BLaER1 treated with 17β-estradiol and CSF1 and Interleukin-3, amounts not matched to agents 10 nM and 100 nM (cell line): Measurements from ENCODE around the gene SLC25A34.

ENCODE experiments used
- H3K27ac ChIP-seq, 11 experiments: shearing (Covaris generic); formaldehyde crosslinking; 2 replicates each; pipeline ENCODE4 v1.8.1; 2022
- H3K27me3 ChIP-seq, 11 experiments: shearing (Covaris generic); formaldehyde crosslinking; 2 replicates each; pipeline ENCODE4 v1.8.1; 2022
- H3K36me3 ChIP-seq, 11 experiments: shearing (Covaris generic); formaldehyde crosslinking; 2 replicates each; pipeline ENCODE4 v1.8.1; 2022
- H3K4me1 ChIP-seq, 10 experiments: shearing (Covaris generic); formaldehyde crosslinking; 2 replicates each; pipeline ENCODE4 v1.8.1; 2022
- H3K4me2 ChIP-seq, 11 experiments: shearing (Covaris generic); formaldehyde crosslinking; 2 replicates each; pipeline ENCODE4 v1.8.1; 2022
- H3K4me3 ChIP-seq, 10 experiments: shearing (Covaris generic); formaldehyde crosslinking; 2 replicates each; pipeline ENCODE4 v1.8.1; 2022
- H3K9ac ChIP-seq, 11 experiments: shearing (Covaris generic); formaldehyde crosslinking; 2 replicates each; pipeline ENCODE4 v1.8.1; 2022
- H3K9me3 ChIP-seq, 11 experiments: shearing (Covaris generic); formaldehyde crosslinking; replicated peaks in 1 of 11; 2 replicates each; pipeline ENCODE4 v1.8.1; 2022
- H4K20me1 ChIP-seq, 11 experiments: shearing (Covaris generic); formaldehyde crosslinking; 2 replicates each; pipeline ENCODE4 v1.8.1; 2022
- Cebpa-rat ChIP-seq, 11 experiments: shearing (Covaris generic); IDR thresholded peaks; 2 replicates each; pipeline ENCODE4 v1.8.1; 2022

Gene SLC25A34

GRCh38 chr1:15720861-15721260, 15.2 kb upstream of the SLC25A34 start:
- H3K36me3 ChIP-seq, result peaks cover 91 to 99% (median 96%) of the 10 kb centered on the region in 11 experiments
- H3K27me3 ChIP-seq, result no peaks in the 10 kb centered on the region

GRCh38 chr1:15722411-15722810, 13.6 kb upstream of the SLC25A34 start:
- Histone ChIP-seq H3K36me3 (peaks cover 91 to 99% (median 96%) of the 10 kb centered on the region in 11 experiments), H3K27ac (no peak overlapping the region), H3K9me3 (no peaks in the 10 kb centered on the region), H3K27me3 (no peaks in the 10 kb centered on the region), H3K4me1 (peaks cover 0 to 4% (median 0%) of the 10 kb centered on the region in 10 experiments; a peak in 5 of 20 replicates), H3K9ac (no peak overlapping the region), H3K4me2 (no peak overlapping the region), H4K20me1 (peaks cover 0 to 93% (median 43%) of the 10 kb centered on the region in 11 experiments; a peak in 15 of 22 replicates), H3K4me3 (no peak overlapping the region)
- no peak for TF ChIP-seq Cebpa-rat (IDR thresholded peaks at IDR 0.05)

More at GRCh38 chr1:15720861-15721260, 15.2 kb upstream of the SLC25A34 start:
- no peak overlapping the region for H3K9ac ChIP-seq
- H3K4me1 ChIP-seq, result no peaks in the 10 kb centered on the region
- TF ChIP-seq Cebpa-rat (IDR thresholded peaks at IDR 0.05), result no peak
- no peak overlapping the region for H3K4me2 ChIP-seq
- H3K27ac ChIP-seq, result no peak overlapping the region
- H4K20me1 ChIP-seq, result peaks cover 6 to 93% (median 52%) of the 10 kb centered on the region in 11 experiments; a peak in 21 of 22 replicates
- H3K4me3 ChIP-seq, result no peak overlapping the region
- H3K9me3 ChIP-seq, result no peaks in the 10 kb centered on the region

- H4K20me1 ChIP-seq, result peaks cover under 1 to 93% (median 43%) of the 10 kb centered on the region in 11 experiments; a peak in 19 of 22 replicates
- peaks cover 0 to 10% (median 2%) of the 10 kb centered on the region in 10 experiments; a peak in 10 of 20 replicates for H3K4me1 ChIP-seq
- no peak overlapping the region for H3K9ac ChIP-seq
- TF ChIP-seq Cebpa-rat (IDR thresholded peaks at IDR 0.05), result no peak
- peaks cover 91 to 99% (median 96%) of the 10 kb centered on the region in 11 experiments for H3K36me3 ChIP-seq
- no peaks in the 10 kb centered on the region for H3K27me3 ChIP-seq
- no peaks in the 10 kb centered on the region for H3K9me3 ChIP-seq
- H3K27ac ChIP-seq, result no peak overlapping the region
- no peak overlapping the region for H3K4me2 ChIP-seq
- H3K4me3 ChIP-seq, result no peak overlapping the region
Observed at GRCh38 chr1:15722836-15723532, 13.1 kb upstream of the SLC25A34 start.

GRCh38 chr1:15723631-15724246, 12.3 kb upstream of the SLC25A34 start:
- H4K20me1 ChIP-seq, result peaks cover 8 to 95% (median 47%) of the 10 kb centered on the region in 11 experiments; a peak in 19 of 22 replicates
- H3K27me3 ChIP-seq, result no peaks in the 10 kb centered on the region
- H3K27ac ChIP-seq, result no peak overlapping the region
- H3K36me3 ChIP-seq, result peaks cover 93 to 100% (median 98%) of the 10 kb centered on the region in 11 experiments
- no peak overlapping the region for H3K4me3 ChIP-seq
- H3K9ac ChIP-seq, result no peak overlapping the region
- H3K4me2 ChIP-seq, result no peak overlapping the region
- H3K9me3 ChIP-seq, result no peaks in the 10 kb centered on the region
- H3K4me1 ChIP-seq, result peaks cover 0 to 17% (median 8%) of the 10 kb centered on the region in 10 experiments; a peak in 12 of 20 replicates
- TF ChIP-seq Cebpa-rat (IDR thresholded peaks at IDR 0.05), result no peak

GRCh38 chr1:15724949-15725880, 10.8 kb upstream of the SLC25A34 start:
- Histone ChIP-seq H3K4me1 (peaks cover 0 to 21% (median 9%) of the 10 kb centered on the region in 10 experiments; a peak in 12 of 20 replicates), H3K4me3 (no peak overlapping the region), H3K36me3 (peaks cover 88 to 99% (median 95%) of the 10 kb centered on the region in 11 experiments), H3K9ac (no peak overlapping the region), H3K4me2 (no peak overlapping the region), H4K20me1 (peaks cover 11 to 89% (median 39%) of the 10 kb centered on the region in 11 experiments; a peak in 19 of 22 replicates), H3K9me3 (no peaks in the 10 kb centered on the region), H3K27ac (no peak overlapping the region), H3K27me3 (no peaks in the 10 kb centered on the region)
- no peak for TF ChIP-seq Cebpa-rat (IDR thresholded peaks at IDR 0.05)

- Histone ChIP-seq H3K36me3 (peaks cover 88 to 99% (median 96%) of the 10 kb centered on the region in 11 experiments), H3K4me1 (peaks cover 0 to 21% (median 9%) of the 10 kb centered on the region in 10 experiments; a peak in 12 of 20 replicates), H3K9ac (no peak overlapping the region), H4K20me1 (peaks cover 11 to 90% (median 40%) of the 10 kb centered on the region in 11 experiments; a peak in 19 of 22 replicates), H3K27ac (no peak overlapping the region), H3K27me3 (no peaks in the 10 kb centered on the region), H3K4me2 (no peak overlapping the region), H3K9me3 (no peaks in the 10 kb centered on the region), H3K4me3 (no peak overlapping the region)
- no peak for TF ChIP-seq Cebpa-rat (IDR thresholded peaks at IDR 0.05)
Observed at GRCh38 chr1:15726508-15726907, 9.6 kb upstream of the SLC25A34 start.

- Histone ChIP-seq H3K4me3 (no peak overlapping the region), H3K4me1 (peaks cover 0 to 21% (median 9%) of the 10 kb centered on the region in 10 experiments; a peak in 12 of 20 replicates), H3K4me2 (no peak overlapping the region), H3K9me3 (no peaks in the 10 kb centered on the region), H4K20me1 (peaks cover 11 to 90% (median 45%) of the 10 kb centered on the region in 11 experiments; a peak in 19 of 22 replicates), H3K27me3 (no peaks in the 10 kb centered on the region), H3K36me3 (peaks cover 88 to 99% (median 96%) of the 10 kb centered on the region in 11 experiments), H3K27ac (no peak overlapping the region), H3K9ac (no peak overlapping the region)
- no peak for TF ChIP-seq Cebpa-rat (IDR thresholded peaks at IDR 0.05)
Observed at GRCh38 chr1:15727021-15727420, 9.0 kb upstream of the SLC25A34 start.

GRCh38 chr1:15727424-15727823, 8.6 kb upstream of the SLC25A34 start:
- H4K20me1 ChIP-seq, result peaks cover 11 to 90% (median 49%) of the 10 kb centered on the region in 11 experiments; a peak in 19 of 22 replicates
- no peak overlapping the region for H3K27ac ChIP-seq
- H3K36me3 ChIP-seq, result peaks cover 88 to 99% (median 96%) of the 10 kb centered on the region in 11 experiments

More at GRCh38 chr1:15727424-15727823, 8.6 kb upstream of the SLC25A34 start:
- H3K27me3 ChIP-seq, result no peaks in the 10 kb centered on the region
- peaks cover 0 to 21% (median 9%) of the 10 kb centered on the region in 10 experiments; a peak in 12 of 20 replicates for H3K4me1 ChIP-seq
- no peak for TF ChIP-seq Cebpa-rat (IDR thresholded peaks at IDR 0.05)
- no peaks in the 10 kb centered on the region for H3K9me3 ChIP-seq
- no peak overlapping the region for H3K4me2 ChIP-seq
- no peak overlapping the region for H3K4me3 ChIP-seq
- H3K9ac ChIP-seq, result peak overlapping the region in 2 of 11 experiments; percentile 15 to 54; a peak in 1 of 22 replicates
